ENCODE results near the gene ANKRD44. TPM values are rescaled to one million over a fixed set of nuclear protein-coding genes. Genes with fewer than 3 reads are reported as not detected.

The ANKRD44 gene
- 3.1 and 14.2 TPM in 2 replicates for total RNA-seq (ENCODE audit: low replicate concordance)
- long read RNA-seq, partial matches to known transcripts: 0 of 1 reads
- long read RNA-seq, other reads (novel, unspliced or antisense): 1 of 1 reads

GRCh38 chr2:197310271-197310985 lies at the start of gene ANKRD44:
TSS of gene ANKRD44 (minus strand) at chr2:197310780. CDS start at chr2:197310604, 176 bp downstream.
- DNase-seq (ENCODE audit: extremely low spot score, unreplicated experiment): peak; percentile 86
- TF ChIP-seq, protein P1, sequence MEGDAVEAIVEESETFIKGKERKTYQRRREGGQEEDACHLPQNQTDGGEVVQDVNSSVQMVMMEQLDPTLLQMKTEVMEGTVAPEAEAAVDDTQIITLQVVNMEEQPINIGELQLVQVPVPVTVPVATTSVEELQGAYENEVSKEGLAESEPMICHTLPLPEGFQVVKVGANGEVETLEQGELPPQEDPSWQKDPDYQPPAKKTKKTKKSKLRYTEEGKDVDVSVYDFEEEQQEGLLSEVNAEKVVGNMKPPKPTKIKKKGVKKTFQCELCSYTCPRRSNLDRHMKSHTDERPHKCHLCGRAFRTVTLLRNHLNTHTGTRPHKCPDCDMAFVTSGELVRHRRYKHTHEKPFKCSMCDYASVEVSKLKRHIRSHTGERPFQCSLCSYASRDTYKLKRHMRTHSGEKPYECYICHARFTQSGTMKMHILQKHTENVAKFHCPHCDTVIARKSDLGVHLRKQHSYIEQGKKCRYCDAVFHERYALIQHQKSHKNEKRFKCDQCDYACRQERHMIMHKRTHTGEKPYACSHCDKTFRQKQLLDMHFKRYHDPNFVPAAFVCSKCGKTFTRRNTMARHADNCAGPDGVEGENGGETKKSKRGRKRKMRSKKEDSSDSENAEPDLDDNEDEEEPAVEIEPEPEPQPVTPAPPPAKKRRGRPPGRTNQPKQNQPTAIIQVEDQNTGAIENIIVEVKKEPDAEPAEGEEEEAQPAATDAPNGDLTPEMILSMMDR (conservative IDR thresholded peaks at IDR 0.05): peak; percentile 61
- H3K27ac Mint-ChIP-seq: peak within 1 kb of the TSS; percentile 59
- no peaks in the 10 kb centered on the region for H3K36me3 Mint-ChIP-seq
- H3K9me3 Mint-ChIP-seq: no peaks in the 10 kb centered on the region
- H3K4me3 Mint-ChIP-seq: peak within 1 kb of the TSS; percentile 91
- peaks cover 21% of the 10 kb centered on the region for H3K4me1 Mint-ChIP-seq (ENCODE audit: unreplicated experiment)
- peaks cover 54% of the 10 kb centered on the region for H3K27me3 Mint-ChIP-seq

GRCh38 chr2:197359859-197360258 lies 49.3 kb upstream of the ANKRD44 start:
- TF ChIP-seq, protein P1 (conservative IDR thresholded peaks at IDR 0.05): peak; percentile 27
- no peaks in the 10 kb centered on the region for H3K36me3 Mint-ChIP-seq
- H3K27ac Mint-ChIP-seq: no peak overlapping the region
- peaks cover 4% of the 10 kb centered on the region for H3K27me3 Mint-ChIP-seq
- H3K4me1 Mint-ChIP-seq (ENCODE audit: unreplicated experiment): peaks cover 18% of the 10 kb centered on the region
- no peak overlapping the region for H3K4me3 Mint-ChIP-seq
- no peak for DNase-seq (ENCODE audit: extremely low spot score, unreplicated experiment)
- no peaks in the 10 kb centered on the region for H3K9me3 Mint-ChIP-seq

GRCh38 chr2:197358931-197359330 lies 48.4 kb upstream of the ANKRD44 start:
- peaks cover 4% of the 10 kb centered on the region for H3K27me3 Mint-ChIP-seq
- H3K36me3 Mint-ChIP-seq: no peaks in the 10 kb centered on the region
- no peak for DNase-seq (ENCODE audit: extremely low spot score, unreplicated experiment)
- H3K4me1 Mint-ChIP-seq (ENCODE audit: unreplicated experiment): peaks cover 18% of the 10 kb centered on the region
- TF ChIP-seq, protein P1 (conservative IDR thresholded peaks at IDR 0.05): no peak
- no peak overlapping the region for H3K4me3 Mint-ChIP-seq
- no peak overlapping the region for H3K27ac Mint-ChIP-seq
- H3K9me3 Mint-ChIP-seq: no peaks in the 10 kb centered on the region

DNA sequence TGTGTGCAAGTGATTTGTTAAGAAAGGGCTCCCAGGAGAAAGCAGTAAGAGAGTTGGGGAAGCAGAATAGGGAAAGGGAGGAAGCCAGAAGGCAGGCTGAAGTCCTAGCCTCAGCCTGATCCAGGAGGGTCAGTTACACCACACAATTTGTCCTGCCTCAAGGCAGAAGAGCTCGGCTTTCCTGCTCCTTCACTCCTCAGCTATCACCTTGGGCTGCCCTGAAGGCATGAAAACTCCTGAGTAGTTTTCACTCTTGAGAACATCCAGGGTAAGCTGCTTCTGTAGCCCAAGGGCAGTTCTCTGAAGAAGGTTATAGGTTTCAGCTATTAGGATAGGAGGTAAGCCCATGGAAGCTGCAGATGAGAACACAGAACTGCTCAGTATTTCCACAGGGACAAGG lies 47.4 kb upstream of the ANKRD44 start:
- H3K9me3 Mint-ChIP-seq: no peaks in the 10 kb centered on the region
- H3K27me3 Mint-ChIP-seq: peaks cover 4% of the 10 kb centered on the region
- TF ChIP-seq, protein P1 (conservative IDR thresholded peaks at IDR 0.05): no peak
- H3K4me1 Mint-ChIP-seq (ENCODE audit: unreplicated experiment): peaks cover 18% of the 10 kb centered on the region
- H3K4me3 Mint-ChIP-seq: no peak overlapping the region
- DNase-seq (ENCODE audit: extremely low spot score, unreplicated experiment): no peak
- no peak overlapping the region for H3K27ac Mint-ChIP-seq
- H3K36me3 Mint-ChIP-seq: no peaks in the 10 kb centered on the region

DNA sequence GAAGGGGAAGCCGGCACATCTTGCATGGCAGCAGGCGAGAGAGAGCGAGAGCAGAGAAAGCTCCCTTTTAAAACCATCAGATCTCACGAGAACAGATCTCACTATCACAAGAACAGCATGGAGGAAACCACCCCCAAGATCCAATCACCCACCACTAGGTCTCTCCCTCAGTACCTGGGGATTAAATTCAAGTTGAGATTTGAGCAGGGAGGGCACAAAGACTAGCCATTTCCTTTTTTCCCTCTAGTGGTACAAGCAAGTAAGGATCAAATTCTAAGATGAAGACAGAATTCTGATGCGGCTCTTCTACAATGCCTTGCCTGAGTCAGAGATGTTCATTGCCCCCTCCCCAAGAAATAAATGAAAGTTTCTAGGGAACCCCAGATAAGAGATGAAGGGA lies 45.6 kb upstream of the ANKRD44 start:
- Mint-ChIP-seq H3K27me3 (peaks cover 4% of the 10 kb centered on the region), H3K27ac (no peak overlapping the region), H3K4me1 (ENCODE audit: unreplicated experiment) (peaks cover 18% of the 10 kb centered on the region), H3K9me3 (no peaks in the 10 kb centered on the region), H3K4me3 (no peak overlapping the region), H3K36me3 (no peaks in the 10 kb centered on the region)
- TF ChIP-seq, protein P1 (conservative IDR thresholded peaks at IDR 0.05): peak; percentile 70
- DNase-seq (ENCODE audit: extremely low spot score, unreplicated experiment): no peak
